Nephron (organoid): Measurements from ENCODE around the gene PTP4A1.

Experiments
- H3K27ac Mint-ChIP-seq, 3 experiments: 2 replicates each; pipeline ENCODE4 v1.8.0; 2020; ENCODE audit warnings: mixed read lengths in 3 of 3, mild to moderate bottlenecking in 2 of 3, moderate library complexity in 1 of 3
- H3K27me3 Mint-ChIP-seq: 2 replicates; pipeline ENCODE4 v1.8.0; 2021; ENCODE audit warnings: low read depth, mild to moderate bottlenecking, moderate library complexity, mixed read lengths
- H3K36me3 Mint-ChIP-seq: 2 replicates; pipeline ENCODE4 v1.8.0; 2020; ENCODE audit warnings: low read depth, mixed read lengths
- H3K4me1 Mint-ChIP-seq: 2 replicates; pipeline ENCODE4 v1.8.0; 2020; ENCODE audit warnings: mixed read lengths
- H3K4me3 Mint-ChIP-seq, 3 experiments: 2 replicates each; pipeline ENCODE4 v1.8.0; 2020; ENCODE audit warnings: mild to moderate bottlenecking in 3 of 3, mixed read lengths in 3 of 3, moderate library complexity in 2 of 3
- H3K9me3 Mint-ChIP-seq: 2 replicates; pipeline ENCODE4 v1.8.0; 2020; ENCODE audit warnings: mixed read lengths
- CTCF ChIP-seq, 3 experiments: fragments of 200-600 bp; sonication (generic); IDR thresholded peaks; one replicate each; pipeline ENCODE4 v1.5.0; 2021; ENCODE audit warnings: antibody characterized with exemption in 3 of 3; ENCODE audit not compliant: unreplicated experiment in 3 of 3

The PTP4A1 gene

GRCh38 chr6:63549076-63549475 lies 23.2 kb upstream of the PTP4A1 start:
- H3K27me3 Mint-ChIP-seq, result no peaks in the 10 kb centered on the region
- no peaks in the 10 kb centered on the region for H3K9me3 Mint-ChIP-seq
- no peak overlapping the region for H3K27ac Mint-ChIP-seq
- peaks cover 3% of the 10 kb centered on the region for H3K4me1 Mint-ChIP-seq
- H3K4me3 Mint-ChIP-seq, result no peak overlapping the region
- no peak for TF ChIP-seq CTCF (IDR thresholded peaks at IDR 0.05; ENCODE audit: unreplicated experiment in 3 of 3)
- H3K36me3 Mint-ChIP-seq, result no peaks in the 10 kb centered on the region

GRCh38 chr6:63553208-63553607 lies 19.1 kb upstream of the PTP4A1 start:
- Mint-ChIP-seq H3K4me3 (no peak overlapping the region), H3K4me1 (no peaks in the 10 kb centered on the region), H3K36me3 (no peaks in the 10 kb centered on the region), H3K27me3 (no peaks in the 10 kb centered on the region), H3K27ac (no peak overlapping the region), H3K9me3 (no peaks in the 10 kb centered on the region)
- TF ChIP-seq CTCF (IDR thresholded peaks at IDR 0.05; ENCODE audit: unreplicated experiment in 3 of 3), result no peak

- no peaks in the 10 kb centered on the region for H3K4me1 Mint-ChIP-seq
- no peak overlapping the region for H3K27ac Mint-ChIP-seq
- H3K36me3 Mint-ChIP-seq, result no peaks in the 10 kb centered on the region
- no peaks in the 10 kb centered on the region for H3K9me3 Mint-ChIP-seq
- H3K27me3 Mint-ChIP-seq, result no peaks in the 10 kb centered on the region
- no peak for TF ChIP-seq CTCF (IDR thresholded peaks at IDR 0.05; ENCODE audit: unreplicated experiment in 3 of 3)
- H3K4me3 Mint-ChIP-seq, result no peak overlapping the region
Measured at GRCh38 chr6:63553900-63554299, 18.4 kb upstream of the PTP4A1 start.

GRCh38 chr6:63554782-63555181 lies 17.5 kb upstream of the PTP4A1 start:
- Mint-ChIP-seq H3K36me3 (no peaks in the 10 kb centered on the region), H3K9me3 (no peaks in the 10 kb centered on the region), H3K27me3 (no peaks in the 10 kb centered on the region), H3K4me1 (no peaks in the 10 kb centered on the region), H3K4me3 (no peak overlapping the region), H3K27ac (no peak overlapping the region)
- TF ChIP-seq CTCF (IDR thresholded peaks at IDR 0.05; ENCODE audit: unreplicated experiment in 3 of 3), result no peak

- no peak for TF ChIP-seq CTCF (IDR thresholded peaks at IDR 0.05; ENCODE audit: unreplicated experiment in 3 of 3)
- Mint-ChIP-seq H3K9me3 (no peaks in the 10 kb centered on the region), H3K27me3 (no peaks in the 10 kb centered on the region), H3K36me3 (no peaks in the 10 kb centered on the region), H3K4me3 (no peak overlapping the region), H3K4me1 (no peaks in the 10 kb centered on the region), H3K27ac (no peak overlapping the region)
Measured at GRCh38 chr6:63556369-63556768, 15.9 kb upstream of the PTP4A1 start.

- Mint-ChIP-seq H3K27ac (no peak overlapping the region), H3K36me3 (no peaks in the 10 kb centered on the region), H3K4me1 (no peaks in the 10 kb centered on the region), H3K27me3 (no peaks in the 10 kb centered on the region), H3K4me3 (no peak overlapping the region), H3K9me3 (no peaks in the 10 kb centered on the region)
- TF ChIP-seq CTCF (IDR thresholded peaks at IDR 0.05; ENCODE audit: unreplicated experiment in 3 of 3), result no peak
Measured at GRCh38 chr6:63558278-63558677, 14.0 kb upstream of the PTP4A1 start.
